Measurements from ENCODE around the gene MAGED1.
"Not testable (repeated sequence)": the region's sequence is repeated elsewhere in the genome, so short reads cannot be mapped to it uniquely, and the experiment has no call there.

Gene MAGED1

DNA sequence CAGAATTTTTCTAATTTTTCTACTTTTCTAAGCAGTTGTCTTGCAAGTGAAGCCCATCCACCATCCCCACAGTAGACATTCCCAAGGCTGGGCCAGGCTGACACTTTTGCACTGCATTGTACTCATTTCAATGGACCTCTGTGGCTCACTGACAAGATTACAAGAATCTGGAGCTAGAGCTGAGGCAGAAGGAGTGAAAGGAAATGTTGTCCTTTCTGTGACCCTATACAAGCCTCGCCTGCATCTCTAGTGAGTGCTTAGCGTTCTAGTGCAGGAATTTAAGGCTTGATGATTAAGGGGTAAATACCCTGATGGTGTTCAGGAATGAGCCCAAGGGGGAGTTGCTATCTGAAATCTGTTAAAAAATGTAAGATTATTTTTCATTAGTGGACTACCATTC is 6.3 kb downstream of the MAGED1 start:
- no peak for DNase-seq

DNA sequence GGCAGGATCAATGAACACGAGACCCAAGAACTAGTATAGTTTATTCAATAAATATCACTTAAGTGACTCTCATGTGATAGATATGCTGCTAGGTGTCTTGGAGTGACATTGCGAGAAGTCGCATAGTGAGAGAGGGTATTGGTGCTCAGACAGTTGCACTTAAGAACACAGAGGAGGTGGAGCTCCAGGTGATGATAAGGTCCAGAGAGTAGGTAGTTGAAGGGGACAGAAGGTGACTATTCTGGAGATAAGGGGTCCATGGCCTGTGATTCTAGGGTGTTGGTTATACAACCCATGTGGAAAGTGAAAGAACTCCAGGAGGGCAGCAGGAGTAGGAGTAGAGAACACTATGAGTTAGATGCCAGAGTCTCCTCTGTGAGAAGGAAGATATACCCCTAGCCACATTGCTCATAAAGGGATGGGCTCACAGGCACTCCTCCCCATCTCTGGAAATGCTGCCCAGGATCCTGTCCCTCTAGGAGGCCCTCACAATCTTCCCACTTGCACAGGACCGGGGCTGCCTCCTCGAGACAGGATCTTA is 9.2 kb downstream of the MAGED1 start:
- no peak for DNase-seq

DNA sequence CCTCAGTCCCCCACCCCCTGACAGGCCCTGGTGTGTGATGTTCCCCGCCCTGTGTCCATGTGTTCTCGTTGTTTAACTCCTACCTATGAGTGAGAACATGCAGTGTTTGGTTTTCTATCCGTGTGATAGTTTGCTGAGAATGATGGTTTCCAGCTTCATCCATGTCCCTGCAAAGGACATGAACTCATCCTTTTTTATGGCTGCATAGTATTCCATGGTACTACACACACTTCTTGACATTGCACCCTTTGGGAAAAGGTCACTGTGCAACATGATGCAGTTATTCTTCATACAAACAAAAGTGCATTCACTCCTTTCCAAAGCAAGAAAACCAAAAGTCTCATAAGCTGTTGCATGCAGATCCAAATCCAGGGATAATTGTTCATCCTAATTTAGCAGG is 11.7 kb downstream of the MAGED1 start:
- not testable (repeated sequence) for DNase-seq

DNA sequence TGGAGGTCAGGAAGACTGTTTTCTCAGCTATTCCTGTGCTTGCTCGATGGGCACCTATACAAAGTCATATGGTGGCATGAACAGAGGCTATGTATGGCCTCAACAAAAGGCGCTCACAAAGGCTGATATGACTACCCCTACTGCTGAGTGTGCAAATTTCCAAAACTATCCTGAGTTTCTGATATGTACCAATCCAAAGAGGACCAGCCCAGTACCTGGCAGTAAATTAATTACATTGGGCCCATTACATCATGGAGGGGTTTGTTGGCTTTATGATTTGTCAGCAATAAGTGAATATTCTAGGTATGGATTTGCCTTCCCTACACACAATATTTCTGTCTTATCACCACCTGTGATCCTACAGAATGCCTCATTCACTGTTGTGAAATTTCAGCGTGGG is 12.3 kb downstream of the MAGED1 start:
- DNase-seq = no peak

DNA sequence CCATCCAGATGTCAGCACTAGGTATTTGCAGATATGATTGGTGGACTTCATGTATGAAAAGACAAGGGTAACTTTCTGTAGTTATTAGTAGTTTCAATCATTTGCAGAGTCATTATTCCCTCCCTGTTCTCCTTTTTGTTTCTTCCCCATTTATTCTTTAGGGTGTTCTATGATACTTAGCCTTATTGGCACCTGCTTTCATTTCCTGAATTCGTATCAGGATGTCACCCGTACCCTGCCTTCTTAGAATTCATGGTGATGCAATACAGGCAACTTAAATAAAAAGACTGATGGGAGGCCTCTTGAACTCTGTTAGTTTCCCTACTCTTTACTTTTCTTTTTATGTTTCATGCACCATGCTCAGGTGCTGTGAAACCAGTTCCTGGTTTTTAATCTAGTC is 24.2 kb downstream of the MAGED1 start:
- no peak for DNase-seq

GRCh38 chrX:51922561-51922960 is 29.1 kb downstream of the MAGED1 start:
- no peak for DNase-seq

GRCh38 chrX:51931566-51932150 is 38.2 kb downstream of the MAGED1 start:
- DNase-seq = no peak

Measured in stimulated activated CD4-positive, alpha-beta T cell treated with anti-CD3 and anti-CD28 coated beads, Interleukin-2, amount 100 ng/mL, for 24 hours (primary cell).